CD4-positive, alpha-beta T cell (primary cell): ENCODE measurements around the gene ZNF211. TPM values are rescaled to one million over a fixed set of nuclear protein-coding genes. Genes with fewer than 3 reads are reported as not detected.

Experiments used
- ATAC-seq: fragments of 200-7000 bp; cut with Tn5 transposase; one replicate; pipeline ENCODE4 v1.10.0; 2022; ENCODE audit warnings: mild to moderate bottlenecking; ENCODE audit not compliant: poor library complexity
- CTCF ChIA-PET: fragments of 350-600 bp; sonication (Branson Sonifier 250); formaldehyde crosslinking; loops from one replicate; lab custom pipeline; 2021; ENCODE audit warnings: antibody characterized with exemption, inconsistent platforms; lab: Charles Lee
- POLR2A ChIA-PET: fragments of 350-600 bp; sonication (Branson Sonifier 250); formaldehyde crosslinking; loops from one replicate; lab custom pipeline; 2021; ENCODE audit warnings: antibody characterized with exemption, inconsistent platforms; lab: Charles Lee
- DNase-seq, 14 experiments: peaks; one replicate each; pipeline ENCODE4 v3.0.0-alpha.2; 2013 to 2020; ENCODE audit warnings: mixed read lengths in 2 of 14
- H3K27ac ChIP-seq, 2 donors: one replicate each; pipeline versions ENCODE4 v1.5.1 to v1.7.0; 2013; ENCODE audit warnings: low read length in 2 of 2, low read depth in 1 of 2, mild to moderate bottlenecking in 1 of 2
- H3K27me3 ChIP-seq, 2 experiments: 1 replicate in 1 of 2; 2 replicates in 1 of 2; pipeline versions ENCODE4 v1.6.1 to v1.7.0; 2013; ENCODE audit warnings: low read length in 2 of 2, control low read depth in 1 of 2, mild to moderate bottlenecking in 1 of 2, moderate library complexity in 1 of 2; ENCODE audit not compliant: insufficient read depth in 2 of 2, control insufficient read depth in 1 of 2
- H3K36me3 ChIP-seq: one replicate; pipeline ENCODE4 v1.6.1; 2013; ENCODE audit warnings: low read length, control low read depth; ENCODE audit not compliant: insufficient read depth
- H3K4me1 ChIP-seq: one replicate; pipeline ENCODE4 v1.6.1; 2013; ENCODE audit warnings: low read length, control low read depth; ENCODE audit not compliant: insufficient read depth
- H3K4me3 ChIP-seq: one replicate; pipeline ENCODE4 v1.5.1; 2013; ENCODE audit warnings: mild to moderate bottlenecking, low read length, moderate library complexity
- H3K9me3 ChIP-seq, 2 experiments: 1 replicate in 1 of 2; 2 replicates in 1 of 2; pipeline versions ENCODE4 v1.6.1 to v1.7.0; 2013; ENCODE audit warnings: low read length in 2 of 2, mild to moderate bottlenecking in 2 of 2, control low read depth in 1 of 2, moderate library complexity in 1 of 2; ENCODE audit not compliant: control insufficient read depth in 1 of 2, insufficient read depth in 1 of 2
- H3K27ac Mint-ChIP-seq: one replicate; pipeline ENCODE4 v1.8.0; 2020; ENCODE audit warnings: mixed read lengths
- H3K27me3 Mint-ChIP-seq: one replicate; pipeline ENCODE4 v1.8.0; 2021; ENCODE audit warnings: mixed read lengths
- H3K36me3 Mint-ChIP-seq: one replicate; pipeline ENCODE4 v1.8.0; 2021; ENCODE audit warnings: low read depth, mixed read lengths
- H3K4me1 Mint-ChIP-seq: one replicate; pipeline ENCODE4 v1.8.0; 2021; ENCODE audit warnings: low read depth, mixed read lengths
- H3K4me3 Mint-ChIP-seq: one replicate; pipeline ENCODE4 v1.8.0; 2020; ENCODE audit warnings: mild to moderate bottlenecking, mixed read lengths
- H3K9me3 Mint-ChIP-seq: one replicate; pipeline ENCODE4 v1.8.0; 2020; ENCODE audit warnings: mixed read lengths
- CTCF ChIP-seq: fragments of 200-600 bp; IDR thresholded peaks from one replicate; pipeline ENCODE4 v1.8.0; 2022; ENCODE audit warnings: antibody characterized with exemption, mild to moderate bottlenecking
- intact Hi-C, 2 experiments: fragments of 100-400 bp; cut with DNase I in 1 of 2; cut with micrococcal nuclease in 1 of 2; formaldehyde crosslinking; loops; one replicate each; pipeline versions ENCODE4 v1.15.1 to v1.9.0; 2023 to 2025; cut with DNase I, micrococcal nuclease
- total RNA-seq, 174 experiments: library from RNA in 2 of 174; stranded (reverse) in 2 of 174; gene quantifications; one replicate each; pipeline ENCODE4 v1.2.3 and lab custom pipeline; 2021 to 2026

ZNF211 gene
- total RNA-seq, 2 experiments from 2014 or later, result 29.3 to 30.5 TPM

- no peak overlapping the region for H3K27ac Mint-ChIP-seq
- Histone ChIP-seq H3K27me3 (no peaks in the 10 kb centered on the region), H3K4me1 (no peaks in the 10 kb centered on the region), H3K9me3 (peaks cover 28 to 71% of the 10 kb centered on the region in 2 experiments), H3K36me3 (peaks cover 50% of the 10 kb centered on the region), H3K27ac (no peak overlapping the region), H3K4me3 (no peak overlapping the region)
- no peak for TF ChIP-seq CTCF
- intact Hi-C loops, result no loop called here
- ChIA-PET CTCF (no interaction called here), POLR2A (no interaction called here)
- peaks cover 27% of the 10 kb centered on the region for H3K9me3 Mint-ChIP-seq
- no peak overlapping the region for H3K4me3 Mint-ChIP-seq
- H3K4me1 Mint-ChIP-seq, result peaks cover 5% of the 10 kb centered on the region
- H3K36me3 Mint-ChIP-seq, result peaks cover 89% of the 10 kb centered on the region
- no peak for DNase-seq
- no peaks in the 10 kb centered on the region for H3K27me3 Mint-ChIP-seq
- no peak for ATAC-seq
Measured at GRCh38 chr19:57642396-57643046, 9.6 kb downstream of the ZNF211 start.

- Histone ChIP-seq H3K27ac (no peak overlapping the region), H3K4me3 (no peak overlapping the region), H3K4me1 (no peaks in the 10 kb centered on the region), H3K9me3 (peaks cover 27 to 62% of the 10 kb centered on the region in 2 experiments), H3K36me3 (peaks cover 38% of the 10 kb centered on the region), H3K27me3 (no peaks in the 10 kb centered on the region)
- Mint-ChIP-seq H3K4me3 (no peak overlapping the region), H3K36me3 (peaks cover 88% of the 10 kb centered on the region), H3K27me3 (no peaks in the 10 kb centered on the region), H3K4me1 (no peaks in the 10 kb centered on the region), H3K9me3 (peaks cover 29% of the 10 kb centered on the region), H3K27ac (no peak overlapping the region)
- DNase-seq, result no peak
- TF ChIP-seq CTCF, result no peak
- intact Hi-C loops, result no loop called here
- ATAC-seq, result no peak
- ChIA-PET CTCF (no interaction called here), POLR2A (interaction anchor here (0.7 kb wide), 1 partner anchor 421 kb away, joined by 3 read pairs; no protein-coding TSS in a partner anchor)
Measured at GRCh38 chr19:57643734-57644133, 10.8 kb downstream of the ZNF211 start.

DNA sequence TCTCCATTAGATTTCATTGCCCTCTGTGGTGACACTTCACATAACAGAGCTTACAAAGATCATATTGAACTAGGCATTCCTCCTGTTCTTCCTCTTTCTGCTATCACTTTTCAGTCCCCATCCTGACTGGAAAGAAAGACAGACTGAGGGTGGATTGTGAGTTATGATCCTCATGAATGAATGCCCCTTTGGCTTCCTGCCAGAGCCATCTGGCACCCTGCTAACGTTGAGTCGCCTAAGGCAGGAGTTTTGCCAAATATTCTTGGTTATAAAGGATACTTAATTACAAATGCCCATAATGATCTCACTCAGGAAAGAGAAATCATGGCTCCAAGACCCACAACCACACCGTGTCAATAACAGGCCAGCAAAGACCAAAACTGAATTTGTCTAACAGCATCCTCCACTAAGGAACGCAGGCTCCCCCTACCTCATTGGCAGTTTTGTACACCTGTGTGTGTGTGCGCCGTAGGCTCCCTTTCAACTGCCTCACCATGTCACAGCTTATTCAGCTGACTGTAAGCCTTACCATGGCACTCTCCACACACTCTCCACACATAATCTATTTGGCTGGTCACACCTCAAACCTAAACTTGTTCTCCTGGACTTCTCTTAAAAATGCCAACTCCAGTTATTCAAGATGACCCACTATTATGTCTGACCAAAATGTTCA, 15.5 kb downstream of the ZNF211 start:
- Histone ChIP-seq H3K36me3 (no peaks in the 10 kb centered on the region), H3K9me3 (peaks cover 27 to 49% of the 10 kb centered on the region in 2 experiments), H3K27me3 (no peaks in the 10 kb centered on the region), H3K4me1 (no peaks in the 10 kb centered on the region), H3K27ac (no peak overlapping the region), H3K4me3 (no peak overlapping the region)
- no peak overlapping the region for H3K4me3 Mint-ChIP-seq
- no peak for TF ChIP-seq CTCF
- H3K27ac Mint-ChIP-seq, result no peak overlapping the region
- H3K9me3 Mint-ChIP-seq, result peaks cover 30% of the 10 kb centered on the region
- peaks cover 66% of the 10 kb centered on the region for H3K36me3 Mint-ChIP-seq
- H3K27me3 Mint-ChIP-seq, result peaks cover 13% of the 10 kb centered on the region
- peaks cover 6% of the 10 kb centered on the region for H3K4me1 Mint-ChIP-seq
- CTCF ChIA-PET, result no interaction called here
- ATAC-seq, result no peak
- POLR2A ChIA-PET, result interaction anchor here (0.9 kb wide), 1 partner anchor 16 kb away, joined by 3 read pairs; no protein-coding TSS in a partner anchor
- intact Hi-C loops, result no loop called here
- no peak for DNase-seq
